ENCODE data around the gene KRT9.

DNA sequence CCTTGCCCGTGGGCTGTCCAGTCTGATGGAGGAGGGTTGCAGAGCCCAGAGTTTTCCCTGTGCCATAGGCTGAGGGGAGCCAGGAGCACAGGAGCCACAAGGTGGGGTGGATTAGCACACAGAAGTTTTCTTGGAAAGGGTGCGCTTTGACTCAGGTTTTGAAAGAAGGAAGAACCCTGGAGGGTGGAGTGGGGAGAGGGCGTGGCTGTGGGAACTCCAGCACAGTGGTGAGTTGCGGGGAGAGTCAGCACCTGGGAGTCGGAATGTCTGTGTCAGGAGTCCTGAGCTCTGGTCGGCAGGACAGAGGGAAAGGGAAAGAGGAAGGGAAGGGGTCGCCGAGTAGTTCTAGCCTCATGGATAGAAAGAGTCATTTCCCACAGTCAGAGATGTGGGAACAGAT lies 23.7 kb upstream of the KRT9 start:
- TF ChIP-seq, protein P1, sequence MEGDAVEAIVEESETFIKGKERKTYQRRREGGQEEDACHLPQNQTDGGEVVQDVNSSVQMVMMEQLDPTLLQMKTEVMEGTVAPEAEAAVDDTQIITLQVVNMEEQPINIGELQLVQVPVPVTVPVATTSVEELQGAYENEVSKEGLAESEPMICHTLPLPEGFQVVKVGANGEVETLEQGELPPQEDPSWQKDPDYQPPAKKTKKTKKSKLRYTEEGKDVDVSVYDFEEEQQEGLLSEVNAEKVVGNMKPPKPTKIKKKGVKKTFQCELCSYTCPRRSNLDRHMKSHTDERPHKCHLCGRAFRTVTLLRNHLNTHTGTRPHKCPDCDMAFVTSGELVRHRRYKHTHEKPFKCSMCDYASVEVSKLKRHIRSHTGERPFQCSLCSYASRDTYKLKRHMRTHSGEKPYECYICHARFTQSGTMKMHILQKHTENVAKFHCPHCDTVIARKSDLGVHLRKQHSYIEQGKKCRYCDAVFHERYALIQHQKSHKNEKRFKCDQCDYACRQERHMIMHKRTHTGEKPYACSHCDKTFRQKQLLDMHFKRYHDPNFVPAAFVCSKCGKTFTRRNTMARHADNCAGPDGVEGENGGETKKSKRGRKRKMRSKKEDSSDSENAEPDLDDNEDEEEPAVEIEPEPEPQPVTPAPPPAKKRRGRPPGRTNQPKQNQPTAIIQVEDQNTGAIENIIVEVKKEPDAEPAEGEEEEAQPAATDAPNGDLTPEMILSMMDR (IDR thresholded peaks at IDR 0.05; ENCODE audit: low read depth, low read length): no peak
- no peak for TF ChIP-seq POLR2A (IDR thresholded peaks at IDR 0.05; ENCODE audit: extremely low read depth, insufficient read length)
